NK-92 (cell line): ENCODE data around the gene DOK3.

ENCODE experiments used
- DNase-seq: peaks from one replicate; lab custom pipeline; 2025; ENCODE audit not compliant: unreplicated experiment; lab: John Stamatoyannopoulos, UW

Gene DOK3, protein sequence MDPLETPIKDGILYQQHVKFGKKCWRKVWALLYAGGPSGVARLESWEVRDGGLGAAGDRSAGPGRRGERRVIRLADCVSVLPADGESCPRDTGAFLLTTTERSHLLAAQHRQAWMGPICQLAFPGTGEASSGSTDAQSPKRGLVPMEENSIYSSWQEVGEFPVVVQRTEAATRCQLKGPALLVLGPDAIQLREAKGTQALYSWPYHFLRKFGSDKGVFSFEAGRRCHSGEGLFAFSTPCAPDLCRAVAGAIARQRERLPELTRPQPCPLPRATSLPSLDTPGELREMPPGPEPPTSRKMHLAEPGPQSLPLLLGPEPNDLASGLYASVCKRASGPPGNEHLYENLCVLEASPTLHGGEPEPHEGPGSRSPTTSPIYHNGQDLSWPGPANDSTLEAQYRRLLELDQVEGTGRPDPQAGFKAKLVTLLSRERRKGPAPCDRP

GRCh38 chr5:177509381-177509951 lies at the start of gene DOK3:
Gene DOK3, minus strand, starts transcription at chr5:177509826. Its CDS starts 286 bp downstream, at chr5:177509540.
- DNase-seq = no peak

DNA sequence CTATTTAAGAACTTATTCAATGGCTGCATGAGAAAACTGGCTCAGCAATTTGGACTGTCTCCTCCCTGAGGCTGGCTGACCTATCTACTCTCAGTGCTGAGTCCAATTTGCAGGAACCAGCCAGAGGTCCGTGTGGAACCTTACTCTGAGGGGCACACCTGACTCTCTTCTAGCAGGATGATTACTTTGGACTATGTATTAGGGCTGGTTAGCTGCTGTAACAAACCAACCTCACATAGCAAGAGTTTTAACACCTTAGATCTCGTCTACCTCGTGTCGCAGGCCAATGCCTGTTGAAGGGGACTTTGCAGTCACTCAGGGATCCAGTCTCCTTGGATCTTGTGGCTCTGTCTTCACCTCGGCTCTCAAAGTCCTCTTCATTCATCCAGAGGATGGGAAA lies 48.2 kb upstream of the DOK3 start:
- DNase-seq = no peak

- no peak for DNase-seq
Measured at GRCh38 chr5:177557041-177557647, 47.5 kb upstream of the DOK3 start.

GRCh38 chr5:177555665-177556064 lies 46.0 kb upstream of the DOK3 start:
- DNase-seq = no peak

DNA sequence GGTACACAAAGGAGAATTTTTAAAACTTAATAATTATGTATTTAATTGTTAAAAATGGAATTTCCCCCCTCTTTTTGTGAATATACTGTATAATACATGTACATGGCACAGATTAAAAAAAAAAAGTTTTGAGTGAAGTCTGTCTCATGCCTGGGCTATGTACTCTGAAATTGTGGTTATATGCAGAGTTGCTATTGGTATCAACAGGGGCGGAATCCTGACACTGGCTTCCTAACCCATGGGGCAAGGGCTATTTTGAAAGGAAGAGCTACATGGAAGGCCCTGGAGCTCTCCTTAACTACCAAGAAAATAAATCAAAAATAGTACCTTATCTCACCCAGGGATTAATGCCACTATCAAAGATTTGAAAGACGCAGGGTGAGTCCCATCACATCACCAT lies 45.6 kb upstream of the DOK3 start:
- no peak for DNase-seq

GRCh38 chr5:177554474-177555111 lies 45.0 kb upstream of the DOK3 start, which contains the start of gene FAM193B:
Gene FAM193B, minus strand, starts transcription at chr5:177554563. Its CDS starts 105 bp downstream, at chr5:177554458.
- peak; percentile 65 for DNase-seq

DNA sequence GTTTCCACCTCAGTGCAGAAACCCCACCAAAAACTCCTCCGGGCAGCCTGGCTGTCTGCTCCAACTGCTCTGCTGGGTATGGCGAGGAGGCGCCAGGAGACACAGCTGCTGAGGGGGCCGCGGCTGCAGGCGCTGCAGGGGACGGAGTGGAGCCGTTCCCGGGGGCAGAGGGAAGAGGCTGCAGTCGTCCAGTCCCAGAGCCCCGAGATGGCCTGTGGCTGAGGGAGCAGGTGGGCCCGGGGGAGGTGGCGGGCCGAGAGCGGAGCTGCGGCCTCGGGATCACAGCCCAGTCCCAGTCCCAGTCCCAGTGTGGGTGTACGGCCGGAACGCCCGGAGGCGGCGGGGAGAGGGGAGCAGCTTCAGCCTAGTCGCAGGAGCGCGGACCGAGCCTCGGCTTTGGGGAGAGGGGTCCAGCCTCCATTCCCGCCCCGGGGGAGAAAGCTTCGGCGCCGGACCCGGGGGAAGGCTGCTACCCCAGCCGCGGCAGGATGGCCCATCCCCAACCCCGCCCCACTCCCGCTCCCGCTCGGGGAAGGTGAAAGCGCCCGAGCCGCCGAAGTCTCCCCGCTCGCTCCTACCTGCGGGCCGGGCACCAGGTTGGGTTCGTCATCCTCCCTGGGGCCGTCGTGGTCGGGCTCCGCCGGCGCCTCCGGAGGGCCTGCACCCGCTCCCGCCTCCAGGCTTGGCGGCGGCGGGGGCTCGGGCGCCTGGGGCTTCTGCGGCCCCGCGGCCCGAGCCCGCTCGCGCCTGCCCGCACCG lies 44.2 kb upstream of the DOK3 start:
- DNase-seq = no peak

GRCh38 chr5:177552839-177553455 lies 43.3 kb upstream of the DOK3 start:
- DNase-seq = no peak

DNA sequence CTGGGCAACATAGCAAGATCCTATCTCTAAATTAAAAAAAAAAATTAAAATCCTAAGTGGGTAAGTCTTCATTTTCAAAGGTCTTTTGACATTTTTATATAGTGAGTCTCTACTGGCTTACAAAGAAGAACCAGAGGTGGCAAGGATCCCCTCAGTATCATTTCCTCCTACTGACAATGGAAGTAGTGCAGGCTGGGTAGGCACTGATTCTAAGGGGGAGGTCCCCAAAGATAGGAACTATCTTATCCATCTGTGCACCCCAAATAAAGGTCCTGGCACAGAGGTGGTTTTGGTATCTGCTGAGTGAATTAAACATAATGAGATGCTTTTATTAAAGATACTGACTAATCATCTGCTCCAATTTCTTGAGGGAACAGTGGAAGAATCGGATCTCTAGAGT lies 40.5 kb upstream of the DOK3 start:
- no peak for DNase-seq

GRCh38 chr5:177548495-177548894 lies 38.9 kb upstream of the DOK3 start:
- DNase-seq = no peak

GRCh38 chr5:177547736-177548135 lies 38.1 kb upstream of the DOK3 start:
- DNase-seq = no peak

GRCh38 chr5:177546258-177546741 lies 36.7 kb upstream of the DOK3 start:
- DNase-seq = no peak

DNA sequence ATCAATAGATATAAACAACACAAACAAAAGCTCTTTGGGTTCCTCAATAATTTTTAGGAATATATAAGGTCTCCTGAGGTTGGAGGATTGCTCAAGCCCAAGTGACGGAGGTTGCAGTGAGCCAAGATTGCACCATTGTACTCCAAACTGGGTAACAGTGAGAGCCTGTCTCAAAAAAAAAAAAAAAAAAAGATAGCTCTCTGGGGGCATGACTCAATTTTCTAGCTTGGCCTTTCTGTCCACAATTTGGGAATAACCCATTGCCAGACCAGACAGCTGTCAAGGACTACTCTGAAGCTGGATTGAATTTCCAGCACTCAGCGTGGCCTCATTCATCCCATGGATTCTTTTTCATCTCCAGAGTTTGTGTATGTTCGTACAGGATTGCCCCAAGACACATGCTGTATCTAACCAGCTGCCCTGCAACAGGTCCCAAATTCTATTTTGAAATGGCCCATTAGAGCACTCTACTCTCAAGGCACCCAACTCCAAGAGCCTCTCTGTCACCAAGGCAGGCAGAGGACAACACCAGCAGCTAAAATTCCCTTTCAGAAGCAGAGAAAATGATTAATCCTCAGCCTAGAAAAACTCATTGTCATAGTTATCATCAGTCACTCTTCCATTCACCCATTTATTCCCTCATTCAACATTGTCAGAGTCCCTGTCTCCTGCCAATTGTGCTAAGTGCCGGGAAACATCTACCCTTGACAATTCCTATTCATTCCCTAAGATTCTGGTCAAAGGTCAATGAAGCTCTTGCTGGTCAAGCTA lies 36.0 kb upstream of the DOK3 start:
- no peak for DNase-seq

DNA sequence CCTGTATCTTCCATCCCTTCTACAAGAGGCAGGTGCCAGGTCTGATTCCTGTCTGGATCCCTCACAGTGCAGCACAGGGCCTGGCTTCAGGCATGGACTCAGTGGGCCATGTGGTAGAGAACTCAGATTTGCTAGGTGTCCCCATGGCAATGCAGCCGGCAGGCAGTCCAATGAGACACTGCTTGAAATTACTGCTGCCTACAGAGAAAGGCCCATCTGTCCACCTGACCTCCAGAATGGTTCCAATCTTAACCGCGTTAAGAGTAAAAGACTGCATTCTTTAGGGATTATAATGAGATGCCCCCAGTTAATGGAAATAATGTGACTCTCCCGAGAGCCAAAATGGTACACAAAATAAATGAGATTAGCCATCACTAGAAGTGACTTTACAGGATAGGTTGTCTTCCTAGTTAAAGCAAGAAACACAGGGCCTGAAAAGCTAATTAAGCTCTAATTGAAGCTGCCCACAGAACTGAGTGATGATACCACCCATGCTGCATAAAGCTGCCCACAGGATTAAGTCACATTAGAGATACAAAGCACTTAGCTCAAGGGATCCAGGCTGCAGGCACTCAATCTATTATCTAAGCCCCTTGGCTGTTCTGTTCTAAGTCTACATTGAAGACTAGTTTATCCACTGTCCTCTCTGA lies 33.3 kb upstream of the DOK3 start:
- no peak for DNase-seq

GRCh38 chr5:177540438-177540837 lies 30.8 kb upstream of the DOK3 start:
- DNase-seq = no peak

GRCh38 chr5:177539411-177539810 lies 29.8 kb upstream of the DOK3 start:
- DNase-seq = no peak

GRCh38 chr5:177538876-177539275 lies 29.2 kb upstream of the DOK3 start:
- no peak for DNase-seq

- no peak for DNase-seq
Measured at GRCh38 chr5:177537389-177538361, 28.0 kb upstream of the DOK3 start.
